B cell (primary cell): ENCODE results near the gene PYHIN1. TPM values are rescaled to one million over a fixed set of nuclear protein-coding genes. Genes with fewer than 3 reads are reported as not detected.

Source experiments
- ATAC-seq: fragments of 200-7000 bp; cut with Tn5 transposase; one replicate; pipeline ENCODE4 v1.10.0; 2021; ENCODE audit warnings: low read depth, mild to moderate bottlenecking, moderate number of reproducible peaks, moderate library complexity
- CTCF ChIA-PET: fragments of 350-600 bp; sonication (Branson Sonifier 250); formaldehyde crosslinking; loops from one replicate; lab custom pipeline; 2021; ENCODE audit warnings: antibody characterized with exemption, inconsistent platforms; lab: Charles Lee
- POLR2A ChIA-PET: fragments of 350-600 bp; sonication (Branson Sonifier 250); formaldehyde crosslinking; loops from one replicate; lab custom pipeline; 2021; ENCODE audit warnings: antibody characterized with exemption; lab: Charles Lee
- DNase-seq: peaks from one replicate; pipeline ENCODE4 v3.0.0; 2013
- H2AFZ ChIP-seq: 2 replicates; pipeline ENCODE4 v1.6.1; 2012; ENCODE audit warnings: mild to moderate bottlenecking, low read depth, low read length; ENCODE audit not compliant: insufficient read depth, poor library complexity, severe bottlenecking
- H3K27ac ChIP-seq, 2 donors: 1 replicate in 1 of 2; 2 replicates in 1 of 2; pipeline ENCODE4 v1.5.1; 2012 to 2013; ENCODE audit warnings: low read length in 2 of 2, mild to moderate bottlenecking in 2 of 2, moderate library complexity in 1 of 2
- H3K27me3 ChIP-seq, 4 experiments: fragments of 200-600 bp in 1 of 4; sonication (generic) in 1 of 4; replicated peaks in 1 of 4; 1 replicate in 2 of 4; 2 replicates in 2 of 4; pipeline versions ENCODE4 v1.6.1 to v1.7.0; 2013 to 2016; ENCODE audit warnings: low read length in 3 of 4, mild to moderate bottlenecking in 2 of 4, mixed read lengths in 1 of 4, moderate library complexity in 1 of 4; ENCODE audit not compliant: insufficient read depth in 4 of 4, control insufficient read depth in 3 of 4; ENCODE audit errors: control extremely low read depth in 1 of 4
- H3K36me3 ChIP-seq, 2 experiments: replicated peaks in 1 of 2; 1 replicate in 1 of 2; 2 replicates in 1 of 2; pipeline versions ENCODE4 v1.6.1 to v1.7.1; 2013; ENCODE audit warnings: low read length in 1 of 2; ENCODE audit not compliant: insufficient read depth in 2 of 2, control insufficient read depth in 1 of 2; ENCODE audit errors: control extremely low read depth in 1 of 2, extremely low read depth in 1 of 2
- H3K4me1 ChIP-seq, 2 donors: fragments of 200-600 bp in 1 of 2; sonication (generic) in 1 of 2; 1 replicate in 1 of 2; 2 replicates in 1 of 2; pipeline versions ENCODE4 v1.5.1 to v1.6.1; 2013 to 2017; ENCODE audit warnings: low read length in 2 of 2; ENCODE audit not compliant: control insufficient read depth in 2 of 2, insufficient read depth in 2 of 2
- H3K4me2 ChIP-seq: replicated peaks from 2 replicates; pipeline ENCODE3; 2012; ENCODE audit warnings: mild to moderate bottlenecking, low read depth, low read length; ENCODE audit not compliant: poor library complexity, severe bottlenecking
- H3K4me3 ChIP-seq, 5 experiments: fragments of 200-600 bp in 1 of 5; sonication (generic) in 1 of 5; 1 replicate in 3 of 5; 2 replicates in 2 of 5; pipeline versions ENCODE4 v1.5.1 to v1.7.0; 2011 to 2016; ENCODE audit warnings: low read length in 4 of 5, mild to moderate bottlenecking in 4 of 5, low read depth in 2 of 5, control low read depth in 1 of 5, moderate library complexity in 1 of 5; ENCODE audit not compliant: insufficient read depth in 1 of 5; ENCODE audit errors: control extremely low read depth in 1 of 5, extremely low read depth in 1 of 5
- H3K79me2 ChIP-seq: fragments of 200-600 bp; sonication (generic); one replicate; pipeline ENCODE4 v1.6.0; 2016; ENCODE audit warnings: low read length; ENCODE audit not compliant: control insufficient read depth, insufficient read depth
- H3K9ac ChIP-seq: fragments of 200-600 bp; sonication (generic); 2 replicates; pipeline ENCODE4 v1.6.1; 2017; ENCODE audit warnings: mild to moderate bottlenecking, low read length, moderate library complexity
- H3K9me3 ChIP-seq, 3 donors: one replicate each; pipeline versions ENCODE4 v1.6.1 to v1.7.1; 2013; ENCODE audit warnings: low read length in 2 of 3; ENCODE audit not compliant: control insufficient read depth in 2 of 3, insufficient read depth in 1 of 3; ENCODE audit errors: control extremely low read depth in 1 of 3
- H4K20me1 ChIP-seq: 2 replicates; pipeline ENCODE4 v1.6.0; 2012; ENCODE audit warnings: mild to moderate bottlenecking, low read length; ENCODE audit not compliant: insufficient read depth, control insufficient read depth, poor library complexity, severe bottlenecking
- H3K27ac Mint-ChIP-seq: one replicate; pipeline ENCODE4 v1.8.0; 2021; ENCODE audit warnings: mixed read lengths
- H3K27me3 Mint-ChIP-seq: one replicate; pipeline ENCODE4 v1.8.0; 2021; ENCODE audit warnings: mixed read lengths
- H3K4me1 Mint-ChIP-seq: one replicate; pipeline ENCODE4 v1.8.0; 2021; ENCODE audit warnings: mixed read lengths
- H3K4me3 Mint-ChIP-seq: one replicate; pipeline ENCODE4 v1.8.0; 2021; ENCODE audit warnings: mixed read lengths
- H3K9me3 Mint-ChIP-seq: one replicate; pipeline ENCODE4 v1.8.0; 2022; ENCODE audit warnings: mixed read lengths; ENCODE audit not compliant: insufficient read depth
- EZH2 ChIP-seq: IDR thresholded peaks from 2 replicates; pipeline ENCODE4 v1.6.1; 2012; ENCODE audit warnings: borderline replicate concordance, low read depth, mild to moderate bottlenecking, moderate library complexity, low read length; ENCODE audit not compliant: insufficient read depth, poor library complexity, severe bottlenecking
- WGBS: methylation state at CpG from one replicate; pipeline ENCODE4 v1.1.5; 2013; ENCODE audit warnings: missing lambda C conversion rate; ENCODE audit not compliant: insufficient coverage; 5-methylcytosine and 5-hydroxymethylcytosine counted together
- intact Hi-C: fragments of 100-400 bp; cut with micrococcal nuclease; formaldehyde crosslinking; loops from one replicate; pipeline ENCODE4 v1.10.0; 2022
- polyA plus RNA-seq: library from polyadenylated mRNA; depleted of rRNA; stranded (reverse); fragments of >200 nt; gene quantifications from 2 replicates; pipeline ENCODE4 v1.2.3, GENCODE V29; 2012
- total RNA-seq, 2 donors: library from RNA; stranded (reverse); fragments of 120-200 nt in 1 of 2; gene quantifications; 1 replicate in 1 of 2; 2 replicates in 1 of 2; pipeline versions ENCODE4 v1.2.3 to v1.2.4, GENCODE V29; 2013 to 2022
- TF ChIP-seq, protein P1 (sequence below): fragments of 200-600 bp; IDR thresholded peaks from one replicate; pipeline ENCODE4 v1.8.0; 2022; ENCODE audit warnings: antibody characterized with exemption, mild to moderate bottlenecking

Gene PYHIN1
- total and polyA plus RNA-seq, 2 donors (not counting 1 experiment from before 2014, with no cell fraction given) = 8.6 to 13.9 TPM

GRCh38 chr1:158984386-158984785 is 53.0 kb downstream of the PYHIN1 start:
- Histone ChIP-seq H3K9me3 (peaks cover 13 to 19% (median 16%) of the 10 kb centered on the region in 3 donors), H3K27ac (no peak overlapping the region), H2AFZ (no peak overlapping the region), H4K20me1 (no peaks in the 10 kb centered on the region), H3K4me3 (no peak overlapping the region), H3K79me2 (no peaks in the 10 kb centered on the region), H3K9ac (no peak overlapping the region), H3K36me3 (no peaks in the 10 kb centered on the region), H3K4me1 (no peaks in the 10 kb centered on the region), H3K27me3 (peaks cover 0 to 4% (median 0%) of the 10 kb centered on the region in 4 experiments), H3K4me2 (no peak overlapping the region)
- intact Hi-C loops = no loop called here
- DNase-seq = no peak
- ATAC-seq = no peak
- Mint-ChIP-seq H3K4me1 (no peaks in the 10 kb centered on the region), H3K27me3 (peaks cover 9% of the 10 kb centered on the region), H3K4me3 (no peak overlapping the region), H3K9me3 (peaks cover 8% of the 10 kb centered on the region), H3K27ac (no peak overlapping the region)
- ChIA-PET POLR2A (no interaction called here), CTCF (interaction anchor here (0.9 kb wide), 1 partner anchor 14 kb away, joined by 3 read pairs; no protein-coding TSS in a partner anchor)
- TF ChIP-seq, protein P1, sequence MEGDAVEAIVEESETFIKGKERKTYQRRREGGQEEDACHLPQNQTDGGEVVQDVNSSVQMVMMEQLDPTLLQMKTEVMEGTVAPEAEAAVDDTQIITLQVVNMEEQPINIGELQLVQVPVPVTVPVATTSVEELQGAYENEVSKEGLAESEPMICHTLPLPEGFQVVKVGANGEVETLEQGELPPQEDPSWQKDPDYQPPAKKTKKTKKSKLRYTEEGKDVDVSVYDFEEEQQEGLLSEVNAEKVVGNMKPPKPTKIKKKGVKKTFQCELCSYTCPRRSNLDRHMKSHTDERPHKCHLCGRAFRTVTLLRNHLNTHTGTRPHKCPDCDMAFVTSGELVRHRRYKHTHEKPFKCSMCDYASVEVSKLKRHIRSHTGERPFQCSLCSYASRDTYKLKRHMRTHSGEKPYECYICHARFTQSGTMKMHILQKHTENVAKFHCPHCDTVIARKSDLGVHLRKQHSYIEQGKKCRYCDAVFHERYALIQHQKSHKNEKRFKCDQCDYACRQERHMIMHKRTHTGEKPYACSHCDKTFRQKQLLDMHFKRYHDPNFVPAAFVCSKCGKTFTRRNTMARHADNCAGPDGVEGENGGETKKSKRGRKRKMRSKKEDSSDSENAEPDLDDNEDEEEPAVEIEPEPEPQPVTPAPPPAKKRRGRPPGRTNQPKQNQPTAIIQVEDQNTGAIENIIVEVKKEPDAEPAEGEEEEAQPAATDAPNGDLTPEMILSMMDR = no peak

DNA sequence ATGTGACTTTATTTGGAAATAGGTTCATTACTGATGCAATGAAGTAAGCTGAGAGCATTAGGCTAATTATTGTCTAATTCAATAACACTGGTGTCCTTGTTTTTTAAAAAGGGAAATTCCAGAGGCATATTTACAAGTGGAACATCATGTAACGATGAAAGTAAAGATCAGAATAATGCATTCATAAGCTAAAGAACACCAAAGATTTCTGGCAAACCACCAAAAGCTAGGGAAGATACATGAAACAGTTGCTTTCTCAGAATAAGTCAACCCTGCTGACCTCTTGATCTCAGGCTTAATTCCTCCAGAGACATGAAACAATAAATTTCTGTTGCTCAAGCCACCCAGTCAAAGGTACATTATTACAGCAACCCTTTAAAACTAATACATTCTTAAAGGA is 58.1 kb downstream of the PYHIN1 start:
- Mint-ChIP-seq H3K27me3 (peaks cover 6% of the 10 kb centered on the region), H3K27ac (no peak overlapping the region), H3K4me1 (no peaks in the 10 kb centered on the region), H3K9me3 (peaks cover 8% of the 10 kb centered on the region), H3K4me3 (no peak overlapping the region)
- ATAC-seq (no peak), DNase-seq (no peak)
- Histone ChIP-seq H3K36me3 (no peaks in the 10 kb centered on the region), H3K4me2 (no peak overlapping the region), H3K4me3 (no peak overlapping the region), H3K9ac (no peak overlapping the region), H4K20me1 (no peaks in the 10 kb centered on the region), H3K9me3 (peaks cover 11 to 18% (median 12%) of the 10 kb centered on the region in 3 donors), H3K27ac (no peak overlapping the region), H3K79me2 (no peaks in the 10 kb centered on the region), H3K27me3 (peaks cover 0 to 4% (median 0%) of the 10 kb centered on the region in 4 experiments), H2AFZ (no peak overlapping the region), H3K4me1 (no peaks in the 10 kb centered on the region)
- intact Hi-C loops = no loop called here
- ChIA-PET CTCF (interaction anchor here (1.6 kb wide), 1 partner anchor 9 kb away, joined by 7 read pairs; no protein-coding TSS in a partner anchor), POLR2A (no interaction called here)
- TF ChIP-seq, protein P1 = no peak
- no peak for TF ChIP-seq EZH2
- whole genome bisulfite sequencing = no CpG with 5 or more reads among the region's 1 CpG
